Measurements from ENCODE around the gene LRRC3.

- TF ChIP-seq CTCF (optimal IDR thresholded peaks at IDR 0.05 in 1 of 3, IDR thresholded peaks at IDR 0.05 in 1 of 3, conservative IDR thresholded peaks at IDR 0.05 in 1 of 3; ENCODE audit: extremely low read depth in 1 of 3, insufficient read depth in 2 of 3, low read length in 3 of 3), result no peak
- no peak for TF ChIP-seq EZH2 (IDR thresholded peaks at IDR 0.05; ENCODE audit: low read length)
These were observed 13.6 kb upstream of the LRRC3 start for GRCh38 chr21:44441581-44442265.
